MCF 10A (cell line): ENCODE measurements around the gene CAPN3. TPM values are rescaled to one million over a fixed set of nuclear protein-coding genes. Genes with fewer than 3 reads are reported as not detected.

Source experiments
- BruUV-seq: library from RNA; stranded (reverse); fragments of 400-500 nt; replicated peaks from 2 replicates; lab custom pipeline; 2021; lab: Mats Ljungman, UMichigan
- CTCF ChIA-PET: fragments of 300-600 bp; sonication (Branson Sonifier 250); formaldehyde crosslinking; extraction: SDS; loops from one replicate; lab custom pipeline; 2021; ENCODE audit warnings: antibody characterized with exemption, inconsistent platforms; lab: Yijun Ruan, JAX
- POLR2A ChIA-PET: fragments of 300-600, 350-650 bp; sonication (Branson Sonifier 250); formaldehyde crosslinking; extraction: SDS; loops from one replicate; lab custom pipeline; 2020; ENCODE audit warnings: antibody characterized with exemption, inconsistent platforms; lab: Yijun Ruan, JAX
- DNase-seq: peaks from one replicate; pipeline ENCODE4 v3.0.0-alpha.2; 2018; ENCODE audit not compliant: unreplicated experiment
- H3K27ac Mint-ChIP-seq: one replicate; pipeline ENCODE4 v1.8.0; 2022; ENCODE audit warnings: mild to moderate bottlenecking, low read depth, mixed read lengths; ENCODE audit not compliant: unreplicated experiment
- H3K27me3 Mint-ChIP-seq: one replicate; pipeline ENCODE4 v1.8.0; 2022; ENCODE audit warnings: mixed read lengths; ENCODE audit not compliant: insufficient read depth, unreplicated experiment
- H3K36me3 Mint-ChIP-seq: one replicate; pipeline ENCODE4 v1.8.0; 2022; ENCODE audit warnings: mild to moderate bottlenecking, moderate library complexity, mixed read lengths; ENCODE audit not compliant: insufficient read depth, unreplicated experiment
- H3K4me1 Mint-ChIP-seq: one replicate; pipeline ENCODE4 v1.8.0; 2022; ENCODE audit warnings: mixed read lengths; ENCODE audit not compliant: insufficient read depth, unreplicated experiment
- H3K4me3 Mint-ChIP-seq: one replicate; pipeline ENCODE4 v1.8.0; 2022; ENCODE audit warnings: mild to moderate bottlenecking, moderate library complexity, mixed read lengths; ENCODE audit not compliant: unreplicated experiment
- H3K9me3 Mint-ChIP-seq: one replicate; pipeline ENCODE4 v1.8.0; 2022; ENCODE audit warnings: mixed read lengths; ENCODE audit not compliant: unreplicated experiment
- intact Hi-C: fragments of 100-400 bp; cut with micrococcal nuclease; formaldehyde crosslinking; loops from 2 replicates; pipeline ENCODE4 v1.14.1; 2022
- total RNA-seq: library from RNA; stranded (reverse); gene quantifications from 2 replicates; pipeline ENCODE4 v1.2.3, GENCODE V29; 2022
- TF ChIP-seq, protein P1 (sequence below): fragments of 200-600 bp; IDR thresholded peaks from one replicate; pipeline ENCODE4 v1.8.0; 2022; ENCODE audit warnings: antibody characterized with exemption, mild to moderate bottlenecking; ENCODE audit not compliant: unreplicated experiment

The CAPN3 gene
- total RNA-seq, 1 experiment from 2014 or later = 4.7 TPM

DNA sequence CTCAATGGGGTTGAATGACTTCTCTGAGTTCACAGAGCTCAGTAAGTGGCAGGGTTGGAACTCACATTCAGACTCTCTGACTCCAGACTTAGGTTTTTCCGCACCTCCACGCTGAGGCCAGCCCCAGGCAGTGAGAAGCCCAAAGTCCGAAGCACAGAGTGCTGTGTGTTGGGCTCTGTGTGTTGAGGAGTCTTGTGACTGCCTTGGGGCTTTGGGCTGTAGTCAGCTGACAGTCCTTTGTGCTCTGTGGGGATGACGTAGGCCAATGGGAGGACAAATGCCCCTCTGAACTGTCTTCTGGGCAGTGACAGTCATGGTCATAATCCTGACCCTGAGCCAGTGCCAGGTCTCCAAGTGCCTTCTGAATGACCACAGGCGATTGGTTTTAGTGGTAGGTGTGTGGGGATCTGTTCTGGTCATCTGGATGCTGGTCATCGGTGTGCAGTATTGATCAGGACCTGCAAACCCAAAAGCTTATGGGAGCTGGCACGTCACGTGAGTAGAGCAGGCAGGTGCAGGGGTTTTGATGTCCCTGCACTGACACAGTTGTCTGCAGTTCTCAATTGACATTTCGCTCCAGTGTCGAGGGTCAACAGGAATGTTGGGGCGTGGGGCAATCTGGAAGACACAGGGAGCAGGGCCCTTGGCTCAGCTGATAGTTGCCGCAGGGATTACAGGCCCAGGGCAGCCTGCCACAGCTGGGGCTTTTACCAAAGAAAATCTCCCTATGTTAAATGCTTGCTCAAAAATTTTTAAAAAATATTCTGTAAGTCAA, 45.3 kb downstream of the CAPN3 start:
- Mint-ChIP-seq H3K36me3 (peaks cover 13% of the 10 kb centered on the region), H3K4me1 (no peaks in the 10 kb centered on the region), H3K4me3 (no peak overlapping the region), H3K9me3 (no peaks in the 10 kb centered on the region), H3K27me3 (no peaks in the 10 kb centered on the region), H3K27ac (no peak overlapping the region)
- TF ChIP-seq, protein P1, sequence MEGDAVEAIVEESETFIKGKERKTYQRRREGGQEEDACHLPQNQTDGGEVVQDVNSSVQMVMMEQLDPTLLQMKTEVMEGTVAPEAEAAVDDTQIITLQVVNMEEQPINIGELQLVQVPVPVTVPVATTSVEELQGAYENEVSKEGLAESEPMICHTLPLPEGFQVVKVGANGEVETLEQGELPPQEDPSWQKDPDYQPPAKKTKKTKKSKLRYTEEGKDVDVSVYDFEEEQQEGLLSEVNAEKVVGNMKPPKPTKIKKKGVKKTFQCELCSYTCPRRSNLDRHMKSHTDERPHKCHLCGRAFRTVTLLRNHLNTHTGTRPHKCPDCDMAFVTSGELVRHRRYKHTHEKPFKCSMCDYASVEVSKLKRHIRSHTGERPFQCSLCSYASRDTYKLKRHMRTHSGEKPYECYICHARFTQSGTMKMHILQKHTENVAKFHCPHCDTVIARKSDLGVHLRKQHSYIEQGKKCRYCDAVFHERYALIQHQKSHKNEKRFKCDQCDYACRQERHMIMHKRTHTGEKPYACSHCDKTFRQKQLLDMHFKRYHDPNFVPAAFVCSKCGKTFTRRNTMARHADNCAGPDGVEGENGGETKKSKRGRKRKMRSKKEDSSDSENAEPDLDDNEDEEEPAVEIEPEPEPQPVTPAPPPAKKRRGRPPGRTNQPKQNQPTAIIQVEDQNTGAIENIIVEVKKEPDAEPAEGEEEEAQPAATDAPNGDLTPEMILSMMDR = no peak
- CTCF ChIA-PET = interaction anchor here (0.6 to 0.9 kb wide), 3 partner anchors 16 to 325 kb away, joined by 3 read pairs; no protein-coding TSS in a partner anchor
- DNase-seq = no peak
- no TSS peak for BruUV-seq
- intact Hi-C loops = no loop called here
- POLR2A ChIA-PET = no interaction called here

DNA sequence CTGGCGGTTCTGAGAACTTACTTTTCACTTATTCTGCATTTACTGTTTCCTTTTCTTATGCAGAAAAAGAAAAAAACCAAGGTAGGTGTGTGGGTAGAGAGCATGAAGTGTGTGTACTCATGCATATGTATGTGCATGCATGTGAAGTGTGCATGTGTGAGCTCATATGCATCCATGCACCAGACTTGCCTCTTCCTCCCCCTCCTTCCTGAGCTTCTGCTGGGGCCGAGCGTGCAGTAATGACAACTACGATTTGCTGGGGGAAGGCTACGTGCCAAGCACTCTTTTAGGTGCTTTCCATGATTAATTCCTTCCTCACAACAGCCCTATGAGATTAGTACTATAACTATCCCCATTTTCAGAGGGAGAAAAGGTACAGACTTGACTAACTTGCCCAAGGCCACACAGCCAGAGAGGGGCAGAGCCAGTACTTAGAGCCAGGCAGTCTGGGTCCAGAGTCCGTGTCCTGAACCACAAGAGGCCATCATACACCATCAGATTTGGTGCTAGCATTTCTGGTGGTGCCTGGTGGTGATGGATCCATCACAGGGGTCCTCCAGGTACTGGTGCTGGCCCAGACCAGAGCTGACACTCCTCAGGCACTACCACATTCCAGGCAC, 46.7 kb downstream of the CAPN3 start:
- ChIA-PET CTCF (no interaction called here), POLR2A (no interaction called here)
- Mint-ChIP-seq H3K27me3 (no peaks in the 10 kb centered on the region), H3K4me3 (no peak overlapping the region), H3K4me1 (no peaks in the 10 kb centered on the region), H3K9me3 (no peaks in the 10 kb centered on the region), H3K27ac (no peak overlapping the region), H3K36me3 (peaks cover 13% of the 10 kb centered on the region)
- DNase-seq = no peak
- BruUV-seq = no TSS peak
- intact Hi-C loops = no loop called here
- TF ChIP-seq, protein P1 = no peak

DNA sequence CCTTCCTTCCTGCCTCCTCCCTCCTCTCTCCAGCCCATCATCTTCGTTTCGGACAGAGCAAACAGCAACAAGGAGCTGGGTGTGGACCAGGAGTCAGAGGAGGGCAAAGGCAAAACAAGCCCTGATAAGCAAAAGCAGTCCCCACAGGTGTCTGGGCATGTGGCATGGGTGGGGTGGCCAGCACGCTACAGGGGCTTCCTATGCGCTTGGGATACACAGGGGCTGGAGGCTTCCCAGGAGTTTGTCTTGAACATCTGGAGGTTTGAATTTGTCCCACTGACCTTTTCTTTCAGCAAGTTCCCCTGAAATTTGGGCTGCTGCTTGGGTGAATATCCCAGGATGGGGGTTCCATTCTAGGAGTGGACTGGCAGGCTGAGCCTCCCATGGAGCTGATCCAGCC, 48.9 kb downstream of the CAPN3 start:
- Mint-ChIP-seq H3K27me3 (no peaks in the 10 kb centered on the region), H3K4me3 (no peak overlapping the region), H3K4me1 (no peaks in the 10 kb centered on the region), H3K9me3 (no peaks in the 10 kb centered on the region), H3K36me3 (peaks cover 8% of the 10 kb centered on the region), H3K27ac (no peak overlapping the region)
- POLR2A ChIA-PET = interaction anchor here (1.2 kb wide), 1 partner anchor 10 kb away, joined by 3 read pairs; no protein-coding TSS in a partner anchor
- intact Hi-C loops = no loop called here
- CTCF ChIA-PET = interaction anchor here (0.6 kb wide), 1 partner anchor 964 kb away, joined by 4 read pairs; no protein-coding TSS in a partner anchor
- no peak for DNase-seq
- TF ChIP-seq, protein P1 = no peak
- BruUV-seq = no TSS peak

DNA sequence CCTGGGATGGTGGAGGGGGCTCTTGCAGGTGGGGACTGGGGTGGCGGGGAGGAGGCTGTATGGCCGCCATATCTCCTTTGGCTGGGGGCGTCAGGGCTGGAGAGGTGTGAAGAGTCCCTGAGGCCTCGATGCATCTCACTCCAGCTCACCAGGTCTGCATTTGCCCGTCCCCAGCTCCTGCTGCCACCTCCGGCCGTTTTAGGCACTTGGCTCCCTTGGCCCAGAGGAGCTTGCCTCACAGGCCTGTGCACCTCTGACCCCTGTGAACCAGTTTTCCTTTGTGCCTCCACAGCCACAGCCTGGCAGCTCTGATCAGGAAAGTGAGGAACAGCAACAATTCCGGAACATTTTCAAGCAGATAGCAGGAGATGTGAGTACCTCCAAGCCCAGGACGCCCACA, 49.7 kb downstream of the CAPN3 start:
- TF ChIP-seq, protein P1 = no peak
- ChIA-PET CTCF (interaction anchor here (0.5 kb wide), 1 partner anchor 406 kb away, joined by 3 read pairs; no protein-coding TSS in a partner anchor), POLR2A (no interaction called here)
- Mint-ChIP-seq H3K4me3 (no peak overlapping the region), H3K27ac (no peak overlapping the region), H3K36me3 (peaks cover 16% of the 10 kb centered on the region), H3K4me1 (no peaks in the 10 kb centered on the region), H3K27me3 (no peaks in the 10 kb centered on the region), H3K9me3 (no peaks in the 10 kb centered on the region)
- BruUV-seq = no TSS peak
- intact Hi-C loops = no loop called here
- DNase-seq = no peak
